Astrocyte of the hippocampus (primary cell): Measurements from ENCODE around the gene POFUT1.
A peak's percentile ranks its signal among the peaks of the same experiment; 100 is the strongest.

ENCODE experiments used
- DNase-seq: peaks from one replicate; pipeline ENCODE4 v3.0.0; 2011; ENCODE audit warnings: low read depth, low spot score

POFUT1 gene

GRCh38 chr20:32206760-32207625 lies 687 bp upstream of the POFUT1 start:
- peak; percentile 18 for DNase-seq

- DNase-seq: no peak
Observed at GRCh38 chr20:32208499-32209154, 947 bp downstream of the POFUT1 start.

GRCh38 chr20:32209850-32210605 lies 2.3 kb downstream of the POFUT1 start:
- DNase-seq: no peak

DNA sequence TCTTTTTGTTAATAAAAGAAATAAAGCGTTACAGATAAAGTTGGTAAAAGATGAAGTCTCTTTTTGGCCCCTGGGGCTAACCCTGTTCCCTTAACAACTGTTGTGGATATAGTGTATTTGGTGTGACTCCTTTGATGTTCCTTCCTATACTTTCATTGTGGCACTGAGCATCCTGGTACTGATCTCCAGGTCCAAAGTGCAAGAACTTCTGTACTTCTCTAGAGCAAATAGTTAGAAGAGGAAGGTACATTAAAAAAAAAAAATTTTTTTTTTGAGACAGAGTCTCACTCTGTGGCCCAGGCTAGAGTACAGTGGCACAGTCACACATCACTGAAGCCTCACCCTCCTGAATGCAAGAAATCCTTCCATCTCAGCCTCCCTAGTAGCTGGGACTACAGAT lies 6.2 kb downstream of the POFUT1 start:
- no peak for DNase-seq

- no peak for DNase-seq
Observed at GRCh38 chr20:32215147-32215546, 7.5 kb downstream of the POFUT1 start.

GRCh38 chr20:32215729-32216128 lies 8.0 kb downstream of the POFUT1 start:
- no peak for DNase-seq

- DNase-seq: no peak
Observed at GRCh38 chr20:32216179-32217142, 8.8 kb downstream of the POFUT1 start.

DNA sequence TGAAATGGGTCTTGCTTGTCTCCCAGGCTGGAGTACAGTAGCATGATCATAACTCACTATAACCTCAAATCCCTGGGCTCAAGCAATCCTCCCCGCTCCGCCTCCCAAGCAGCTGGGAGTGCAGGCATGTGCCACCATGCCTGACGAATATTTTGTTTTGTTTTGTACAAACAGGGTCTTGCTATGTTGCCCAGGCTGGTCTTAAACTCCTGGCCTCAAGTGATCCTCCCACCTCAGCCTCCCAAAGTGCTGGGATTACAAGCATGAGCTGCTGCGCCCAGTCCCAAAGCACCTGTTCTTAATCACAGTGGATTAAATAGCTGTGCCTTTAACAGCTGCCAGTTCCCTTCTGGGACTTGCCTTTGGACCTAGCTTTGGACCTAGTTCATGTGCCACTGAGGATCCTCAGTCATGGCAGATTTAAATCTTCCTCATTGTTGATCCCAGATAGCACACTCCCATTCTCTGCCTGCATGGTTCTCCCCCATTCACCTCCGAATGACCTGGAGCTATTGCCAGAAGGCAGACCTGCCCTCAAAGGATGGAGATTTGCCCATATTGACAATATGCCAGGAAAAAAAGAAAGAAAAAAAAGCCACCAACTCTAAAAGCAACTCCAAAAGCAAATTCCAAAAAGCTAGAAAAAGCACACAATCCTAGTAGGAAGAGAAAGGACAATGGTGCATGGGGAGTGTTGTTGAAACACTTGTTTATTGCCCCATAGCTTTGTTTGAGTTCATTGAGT lies 10.6 kb downstream of the POFUT1 start:
- peak; percentile 71 for DNase-seq

DNA sequence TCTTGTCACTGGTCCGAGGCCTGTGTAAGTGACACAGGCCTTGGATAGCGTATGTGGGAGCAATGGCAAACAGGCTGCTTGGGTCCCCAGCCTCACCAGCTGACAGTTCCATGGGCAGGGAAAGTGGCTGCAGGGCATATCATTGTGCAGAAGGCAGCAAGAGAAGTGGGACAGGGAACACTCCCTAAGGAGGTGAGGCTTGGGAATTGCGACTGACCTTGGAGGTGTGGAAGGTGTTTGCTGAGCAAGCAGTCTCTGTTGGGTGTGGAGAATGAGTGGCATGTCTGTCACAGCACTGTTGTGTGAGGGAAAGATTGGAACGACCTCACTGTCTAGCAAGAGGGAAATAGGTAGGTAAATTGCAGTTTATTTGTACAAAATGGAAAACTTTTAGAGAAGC lies 16.8 kb downstream of the POFUT1 start:
- DNase-seq: no peak

DNA sequence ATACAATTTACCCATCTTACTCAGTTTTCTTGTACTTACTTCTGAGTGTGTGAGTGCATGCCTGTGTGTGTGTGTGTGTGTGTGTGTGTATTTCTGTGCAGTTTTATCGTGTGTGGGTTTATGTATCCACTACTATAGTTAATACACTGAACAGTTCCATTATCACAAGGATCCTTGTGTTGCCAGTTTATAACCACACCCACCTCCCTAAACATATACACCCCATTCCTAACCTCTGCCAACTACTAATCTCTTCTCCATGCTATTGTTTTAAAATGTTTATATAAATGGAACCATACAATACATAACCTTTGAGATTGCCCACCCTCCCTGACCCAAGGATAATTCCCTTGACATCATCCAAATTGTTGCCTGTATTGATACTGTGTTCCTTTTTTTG lies 18.7 kb downstream of the POFUT1 start:
- DNase-seq: no peak

GRCh38 chr20:32227306-32227705 lies 19.6 kb downstream of the POFUT1 start:
- DNase-seq: no peak

DNA sequence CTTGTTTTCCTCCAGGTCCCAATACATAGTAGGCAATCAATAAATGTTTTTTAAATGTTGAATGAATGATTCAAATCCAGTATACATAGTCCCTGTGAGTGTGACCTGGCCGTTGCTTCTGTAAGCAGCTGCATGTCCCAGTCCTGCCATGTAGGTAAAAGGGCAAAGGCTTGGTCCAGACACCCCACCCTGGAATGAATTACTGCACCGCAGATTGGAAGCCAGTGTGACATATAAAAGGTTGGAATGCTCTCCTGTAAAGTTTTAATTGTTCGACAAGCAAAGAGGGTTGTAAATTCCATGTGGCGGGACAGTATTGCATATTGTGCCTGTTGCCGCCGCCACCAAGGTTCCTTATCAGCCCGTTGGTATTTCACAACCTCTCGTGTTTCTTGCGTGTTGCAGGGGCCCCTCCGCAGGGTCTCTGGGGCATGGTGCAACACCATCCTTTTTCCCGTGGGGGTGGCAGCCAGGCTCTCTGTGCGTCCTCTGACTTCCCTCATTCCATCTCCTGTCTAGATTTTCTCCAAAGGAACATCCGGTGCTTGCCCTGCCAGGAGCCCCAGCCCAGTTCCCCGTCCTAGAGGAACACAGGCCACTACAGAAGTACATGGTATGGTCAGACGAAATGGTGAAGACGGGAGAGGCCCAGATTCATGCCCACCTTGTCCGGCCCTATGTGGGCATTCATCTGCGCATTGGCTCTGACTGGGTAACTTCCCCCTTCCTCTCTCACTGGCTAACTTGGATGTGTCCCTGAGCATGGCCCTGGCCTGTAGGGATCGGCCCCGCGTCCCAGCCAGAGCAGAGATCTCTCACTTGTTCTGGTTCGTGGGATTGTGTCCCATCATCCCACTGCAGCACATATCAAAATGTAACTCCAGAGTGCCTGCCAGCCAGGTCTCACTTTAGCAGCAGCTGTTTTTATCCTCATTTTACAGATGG lies 20.3 kb downstream of the POFUT1 start:
- DNase-seq: no peak

GRCh38 chr20:32229251-32229747 lies 21.6 kb downstream of the POFUT1 start:
- DNase-seq: no peak

DNA sequence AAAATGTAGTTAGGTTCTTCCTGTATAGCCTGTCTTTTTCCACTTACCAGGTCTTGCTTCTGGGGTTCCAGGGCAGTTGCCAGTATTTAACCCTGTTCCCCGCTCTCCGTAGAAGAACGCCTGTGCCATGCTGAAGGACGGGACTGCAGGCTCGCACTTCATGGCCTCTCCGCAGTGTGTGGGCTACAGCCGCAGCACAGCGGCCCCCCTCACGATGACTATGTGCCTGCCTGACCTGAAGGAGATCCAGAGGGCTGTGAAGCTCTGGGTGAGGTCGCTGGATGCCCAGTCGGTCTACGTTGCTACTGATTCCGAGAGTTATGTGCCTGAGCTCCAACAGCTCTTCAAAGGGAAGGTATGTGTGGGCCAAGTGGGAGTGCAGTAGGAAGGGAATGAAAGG lies 23.0 kb downstream of the POFUT1 start:
- DNase-seq: no peak

DNA sequence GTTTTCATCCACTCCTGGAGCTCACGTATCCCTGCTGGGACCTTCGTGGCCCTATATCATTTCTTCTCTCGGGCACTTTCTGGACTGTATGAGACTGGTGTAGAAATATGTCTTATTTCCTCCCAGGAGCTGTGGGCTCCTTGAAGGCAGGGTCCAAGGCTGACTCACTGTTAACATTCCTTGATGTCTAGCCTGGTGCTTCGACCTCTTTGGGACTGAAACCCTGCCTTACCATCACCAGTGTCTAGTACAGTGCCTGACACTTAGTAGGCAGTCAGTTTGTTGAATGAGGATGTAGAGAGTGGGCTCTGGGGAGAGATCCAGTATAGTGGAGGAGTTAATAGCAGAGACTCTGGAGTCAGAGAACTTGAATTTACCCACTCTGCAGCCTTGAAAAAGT lies 23.6 kb downstream of the POFUT1 start:
- DNase-seq: peak; percentile 4

DNA sequence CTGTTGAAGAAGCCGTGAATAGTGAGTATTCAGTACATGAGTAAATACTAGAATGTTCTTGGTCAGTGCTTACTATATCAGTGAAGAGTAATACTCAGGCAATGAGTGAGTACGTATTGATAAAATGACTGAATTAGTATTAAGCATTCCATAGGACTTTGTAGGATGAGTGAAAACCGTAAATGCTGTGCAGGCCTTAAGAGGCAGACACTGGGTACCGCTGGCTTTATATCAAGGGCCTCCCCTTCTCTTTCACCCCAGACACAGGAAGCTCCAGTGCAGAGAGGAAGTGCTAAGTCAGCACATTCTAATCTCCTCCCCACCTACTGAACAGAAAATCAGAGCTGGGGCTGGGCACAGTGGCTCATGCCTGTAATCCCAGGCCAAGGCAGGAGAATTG lies 24.2 kb downstream of the POFUT1 start:
- DNase-seq: no peak

- DNase-seq: no peak
Observed at GRCh38 chr20:32232326-32232886, 24.7 kb downstream of the POFUT1 start.

- no peak for DNase-seq
Observed at GRCh38 chr20:32233286-32233685, 25.6 kb downstream of the POFUT1 start.
